ENCODE data around the gene U2AF1.
A peak's percentile ranks its signal among the peaks of the same experiment; 100 is the strongest.
"Not testable (repeated sequence)": the region's sequence is repeated elsewhere in the genome, so short reads cannot be mapped to it uniquely, and the experiment has no call there.

The U2AF1 gene

GRCh38 chr21:43106965-43107793, at the start of gene U2AF1:
Gene U2AF1, minus strand, starts transcription at chr21:43107570. Its CDS starts 76 bp downstream, at chr21:43107494.
- intact Hi-C loops (cut with DNase I; ENCODE audit: low total_unique reads); H3K36me3 ChIP-seq; H3K27me3 ChIP-seq; H3K9me3 ChIP-seq; H3K4me1 ChIP-seq: not testable (repeated sequence)
- Histone ChIP-seq H3K27ac (peak within 1 kb of the TSS in 1 of 2 donors; percentile 78), H3K4me3 (peak within 1 kb of the TSS in 1 of 2 donors; percentile 75)
- peak in 1 of 2 donors; percentile 84 for DNase-seq

GRCh38 chr21:43153601-43154000, 46.2 kb upstream of the U2AF1 start:
- H3K27ac ChIP-seq; H3K4me1 ChIP-seq; H3K4me3 ChIP-seq; H3K36me3 ChIP-seq; intact Hi-C loops (cut with DNase I; ENCODE audit: low total_unique reads); H3K27me3 ChIP-seq; DNase-seq; H3K9me3 ChIP-seq: not testable (repeated sequence)

- H3K27me3 ChIP-seq; H3K9me3 ChIP-seq; intact Hi-C loops (cut with DNase I; ENCODE audit: low total_unique reads); H3K4me1 ChIP-seq; H3K4me3 ChIP-seq; DNase-seq; H3K27ac ChIP-seq; H3K36me3 ChIP-seq: not testable (repeated sequence)
Measured at GRCh38 chr21:43149344-43149743, 42.0 kb upstream of the U2AF1 start.

GRCh38 chr21:43147999-43148398, 40.6 kb upstream of the U2AF1 start:
- H3K4me3 ChIP-seq; H3K36me3 ChIP-seq; H3K4me1 ChIP-seq; H3K27me3 ChIP-seq; intact Hi-C loops (cut with DNase I; ENCODE audit: low total_unique reads); DNase-seq; H3K27ac ChIP-seq; H3K9me3 ChIP-seq: not testable (repeated sequence)

- H3K27ac ChIP-seq; H3K27me3 ChIP-seq; H3K36me3 ChIP-seq; H3K4me1 ChIP-seq; H3K4me3 ChIP-seq; H3K9me3 ChIP-seq; DNase-seq; intact Hi-C loops (cut with DNase I; ENCODE audit: low total_unique reads): not testable (repeated sequence)
Measured at GRCh38 chr21:43146637-43147036, 39.3 kb upstream of the U2AF1 start.

- intact Hi-C loops (cut with DNase I; ENCODE audit: low total_unique reads); H3K4me3 ChIP-seq; H3K36me3 ChIP-seq; H3K27me3 ChIP-seq; DNase-seq; H3K27ac ChIP-seq; H3K4me1 ChIP-seq; H3K9me3 ChIP-seq: not testable (repeated sequence)
Measured at GRCh38 chr21:43141407-43141806, 34.0 kb upstream of the U2AF1 start.

GRCh38 chr21:43138944-43139343, 31.6 kb upstream of the U2AF1 start:
- H3K4me1 ChIP-seq; DNase-seq; H3K4me3 ChIP-seq; H3K9me3 ChIP-seq; H3K27me3 ChIP-seq; H3K27ac ChIP-seq; intact Hi-C loops (cut with DNase I; ENCODE audit: low total_unique reads); H3K36me3 ChIP-seq: not testable (repeated sequence)

- H3K4me1 ChIP-seq; H3K27me3 ChIP-seq; H3K27ac ChIP-seq; DNase-seq; H3K36me3 ChIP-seq; intact Hi-C loops (cut with DNase I; ENCODE audit: low total_unique reads); H3K4me3 ChIP-seq; H3K9me3 ChIP-seq: not testable (repeated sequence)
Measured at GRCh38 chr21:43134520-43134919, 27.1 kb upstream of the U2AF1 start.

GRCh38 chr21:43130094-43130493, 22.7 kb upstream of the U2AF1 start:
- H3K9me3 ChIP-seq; intact Hi-C loops (cut with DNase I; ENCODE audit: low total_unique reads); H3K36me3 ChIP-seq; H3K27me3 ChIP-seq; H3K27ac ChIP-seq; DNase-seq; H3K4me1 ChIP-seq; H3K4me3 ChIP-seq: not testable (repeated sequence)

GRCh38 chr21:43115956-43116355, 8.6 kb upstream of the U2AF1 start:
- H3K27ac ChIP-seq; H3K9me3 ChIP-seq; H3K4me3 ChIP-seq; DNase-seq; H3K36me3 ChIP-seq; H3K4me1 ChIP-seq; H3K27me3 ChIP-seq; intact Hi-C loops (cut with DNase I; ENCODE audit: low total_unique reads): not testable (repeated sequence)

GRCh38 chr21:43114483-43114882, 7.1 kb upstream of the U2AF1 start:
- H3K27ac ChIP-seq; H3K4me1 ChIP-seq; H3K27me3 ChIP-seq; H3K36me3 ChIP-seq; DNase-seq; intact Hi-C loops (cut with DNase I; ENCODE audit: low total_unique reads); H3K4me3 ChIP-seq; H3K9me3 ChIP-seq: not testable (repeated sequence)

GRCh38 chr21:43109006-43109405, 1.6 kb upstream of the U2AF1 start:
- H3K4me1 ChIP-seq; H3K27me3 ChIP-seq; H3K27ac ChIP-seq; H3K36me3 ChIP-seq; H3K9me3 ChIP-seq; H3K4me3 ChIP-seq; DNase-seq; intact Hi-C loops (cut with DNase I; ENCODE audit: low total_unique reads): not testable (repeated sequence)

- H3K36me3 ChIP-seq; H3K27ac ChIP-seq; H3K4me1 ChIP-seq; H3K4me3 ChIP-seq; H3K9me3 ChIP-seq; DNase-seq; intact Hi-C loops (cut with DNase I; ENCODE audit: low total_unique reads); H3K27me3 ChIP-seq: not testable (repeated sequence)
Measured at GRCh38 chr21:43108177-43108576, 807 bp upstream of the U2AF1 start.

- DNase-seq; H3K9me3 ChIP-seq; H3K27ac ChIP-seq; H3K36me3 ChIP-seq; H3K4me1 ChIP-seq; H3K4me3 ChIP-seq; intact Hi-C loops (cut with DNase I; ENCODE audit: low total_unique reads); H3K27me3 ChIP-seq: not testable (repeated sequence)
Measured at GRCh38 chr21:43107794-43108137, 396 bp upstream of the U2AF1 start.

- H3K4me1 ChIP-seq; H3K27ac ChIP-seq; DNase-seq; H3K27me3 ChIP-seq; H3K36me3 ChIP-seq; H3K9me3 ChIP-seq; intact Hi-C loops (cut with DNase I; ENCODE audit: low total_unique reads); H3K4me3 ChIP-seq: not testable (repeated sequence)
Measured at GRCh38 chr21:43104642-43105041, 2.7 kb downstream of the U2AF1 start.
